Endothelial cell of umbilical vein (primary cell): ENCODE measurements around the gene GDPD4.

ENCODE experiments used
- EZH2 ChIP-seq: IDR thresholded peaks from 2 replicates; pipeline ENCODE4 v1.6.1; 2012; ENCODE audit warnings: borderline replicate concordance, low read depth, mild to moderate bottlenecking, moderate library complexity, low read length, inconsistent platforms; ENCODE audit not compliant: severe bottlenecking
- JUN ChIP-seq: IDR thresholded peaks from 2 replicates; pipeline ENCODE4 v1.6.1; 2011; ENCODE audit warnings: borderline replicate concordance, low read depth; ENCODE audit not compliant: insufficient read length, insufficient read depth
- MYC ChIP-seq: IDR thresholded peaks from one replicate; pipeline ENCODE4 v1.6.1; 2011; ENCODE audit warnings: mild to moderate bottlenecking, low read depth, low read length
- POLR2A ChIP-seq: IDR thresholded peaks from 2 replicates; pipeline ENCODE4 v1.6.1; 2012; ENCODE audit warnings: low read depth, mild to moderate bottlenecking, control low read depth, low read length
- POLR2AphosphoS5 ChIP-seq: IDR thresholded peaks from 2 replicates; pipeline ENCODE4 v1.6.1; 2012; ENCODE audit warnings: low read depth, mild to moderate bottlenecking, control low read depth, low read length, moderate library complexity; ENCODE audit not compliant: insufficient read depth
- TF ChIP-seq, protein P1 (sequence below), 2 donors: IDR thresholded peaks; 1 replicate in 1 of 2; 2 replicates in 1 of 2; pipeline ENCODE4 v1.5.1; 2011; ENCODE audit warnings: low read length in 2 of 2, mild to moderate bottlenecking in 2 of 2, moderate library complexity in 2 of 2, control low read depth in 1 of 2, inconsistent platforms in 1 of 2, low read depth in 1 of 2; ENCODE audit not compliant: insufficient read depth in 1 of 2; ENCODE audit errors: extremely low read depth in 1 of 2
- TF ChIP-seq, protein P2 (sequence below): IDR thresholded peaks from 2 replicates; pipeline ENCODE4 v1.6.1; 2011; ENCODE audit not compliant: insufficient read depth, insufficient read length

DNA sequence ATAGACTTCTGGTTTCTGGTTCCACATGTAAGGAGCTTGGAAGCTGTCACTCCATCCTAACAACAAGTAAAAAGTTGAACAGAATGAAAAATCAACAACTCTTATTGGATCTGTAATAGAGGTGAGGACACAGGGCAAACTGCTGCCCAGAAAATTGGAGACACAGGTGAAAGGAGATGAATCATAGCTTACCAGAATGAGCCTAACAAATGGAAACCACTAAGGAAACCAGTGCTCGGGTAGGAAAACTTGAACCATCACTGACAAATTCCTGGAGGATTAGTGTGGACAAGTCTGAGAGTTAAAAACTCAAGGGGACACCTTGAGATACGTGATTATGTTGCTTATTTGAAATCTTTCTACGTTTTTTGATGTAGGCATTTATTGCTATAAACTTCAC, 52.1 kb downstream of the GDPD4 start:
- TF ChIP-seq, protein P1, sequence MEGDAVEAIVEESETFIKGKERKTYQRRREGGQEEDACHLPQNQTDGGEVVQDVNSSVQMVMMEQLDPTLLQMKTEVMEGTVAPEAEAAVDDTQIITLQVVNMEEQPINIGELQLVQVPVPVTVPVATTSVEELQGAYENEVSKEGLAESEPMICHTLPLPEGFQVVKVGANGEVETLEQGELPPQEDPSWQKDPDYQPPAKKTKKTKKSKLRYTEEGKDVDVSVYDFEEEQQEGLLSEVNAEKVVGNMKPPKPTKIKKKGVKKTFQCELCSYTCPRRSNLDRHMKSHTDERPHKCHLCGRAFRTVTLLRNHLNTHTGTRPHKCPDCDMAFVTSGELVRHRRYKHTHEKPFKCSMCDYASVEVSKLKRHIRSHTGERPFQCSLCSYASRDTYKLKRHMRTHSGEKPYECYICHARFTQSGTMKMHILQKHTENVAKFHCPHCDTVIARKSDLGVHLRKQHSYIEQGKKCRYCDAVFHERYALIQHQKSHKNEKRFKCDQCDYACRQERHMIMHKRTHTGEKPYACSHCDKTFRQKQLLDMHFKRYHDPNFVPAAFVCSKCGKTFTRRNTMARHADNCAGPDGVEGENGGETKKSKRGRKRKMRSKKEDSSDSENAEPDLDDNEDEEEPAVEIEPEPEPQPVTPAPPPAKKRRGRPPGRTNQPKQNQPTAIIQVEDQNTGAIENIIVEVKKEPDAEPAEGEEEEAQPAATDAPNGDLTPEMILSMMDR (IDR thresholded peaks at IDR 0.05; ENCODE audit: extremely low read depth in 1 of 2, insufficient read depth in 1 of 2, low read depth in 1 of 2, low read length in 2 of 2) = no peak
- TF ChIP-seq MYC (no peak), EZH2 (no peak), JUN (no peak), POLR2AphosphoS5 (no peak), POLR2A (no peak)
- TF ChIP-seq, protein P2, sequence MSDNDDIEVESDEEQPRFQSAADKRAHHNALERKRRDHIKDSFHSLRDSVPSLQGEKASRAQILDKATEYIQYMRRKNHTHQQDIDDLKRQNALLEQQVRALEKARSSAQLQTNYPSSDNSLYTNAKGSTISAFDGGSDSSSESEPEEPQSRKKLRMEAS = no peak
